ENCODE data around the gene ACVR1. TPM values are rescaled to one million over a fixed set of nuclear protein-coding genes. Genes with fewer than 3 reads are reported as not detected.

The ACVR1 gene
- total RNA-seq, 1 donor from 2014 or later: 4.4 TPM

DNA sequence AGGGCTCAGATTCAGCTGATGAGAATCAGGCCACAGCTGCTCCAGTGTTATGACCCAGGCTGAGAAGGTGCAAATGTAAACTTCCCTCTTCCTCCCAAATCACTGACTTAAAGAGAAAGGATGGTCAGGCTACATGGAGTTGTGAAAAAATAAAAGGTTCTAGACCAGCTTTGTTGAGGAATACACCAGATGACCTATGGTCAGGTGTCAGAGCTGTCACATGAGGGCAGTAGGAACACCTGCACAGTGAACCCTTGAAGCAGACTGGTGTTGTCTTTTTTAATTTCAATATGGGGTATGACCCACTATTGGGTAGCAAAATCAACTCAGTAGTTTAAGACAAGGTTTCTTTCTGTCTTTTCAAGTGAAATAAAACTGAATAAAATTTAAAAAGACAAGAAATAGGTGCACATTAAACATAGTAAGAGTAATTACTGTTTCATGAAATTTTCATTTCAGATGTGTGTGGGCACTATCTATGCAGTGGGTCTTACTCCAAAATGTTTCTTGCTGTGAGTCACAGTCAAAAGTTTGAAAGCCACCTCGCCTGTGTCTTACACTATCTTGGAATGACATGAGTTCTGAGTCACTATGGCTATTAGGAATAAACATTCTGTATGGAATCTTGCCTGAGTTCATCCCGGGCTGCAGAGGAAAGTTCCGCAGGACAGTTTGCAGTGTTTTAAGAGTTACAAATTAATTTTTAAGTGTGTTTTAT is 83.6 kb downstream of the ACVR1 start:
- ChIA-PET CTCF (interaction anchor here (0.6 kb wide), 1 partner anchor 87 kb away, joined by 3 read pairs; no protein-coding TSS in a partner anchor), POLR2A (no interaction called here)
- Mint-ChIP-seq H3K27ac (no peak overlapping the region), H3K4me1 (no peaks in the 10 kb centered on the region), H3K4me3 (no peak overlapping the region), H3K36me3 (ENCODE audit: low read depth) (peaks cover 2% of the 10 kb centered on the region), H3K27me3 (no peaks in the 10 kb centered on the region), H3K9me3 (no peaks in the 10 kb centered on the region)
- intact Hi-C loops (cut with micrococcal nuclease): no loop called here
- ATAC-seq (ENCODE audit: low read depth): no peak
- DNase-seq: no peak
- no peak for TF ChIP-seq CTCF (IDR thresholded peaks at IDR 0.05)

GRCh38 chr2:157790780-157791179 is 85.3 kb downstream of the ACVR1 start:
- Mint-ChIP-seq H3K27ac (no peak overlapping the region), H3K36me3 (ENCODE audit: low read depth) (peaks cover 2% of the 10 kb centered on the region), H3K27me3 (no peaks in the 10 kb centered on the region), H3K4me3 (no peak overlapping the region), H3K9me3 (no peaks in the 10 kb centered on the region), H3K4me1 (no peaks in the 10 kb centered on the region)
- intact Hi-C loops (cut with micrococcal nuclease): no loop called here
- ATAC-seq (ENCODE audit: low read depth) (no peak), DNase-seq (no peak)
- CTCF ChIA-PET: no interaction called here
- POLR2A ChIA-PET: no interaction called here
- no peak for TF ChIP-seq CTCF (IDR thresholded peaks at IDR 0.05)

DNA sequence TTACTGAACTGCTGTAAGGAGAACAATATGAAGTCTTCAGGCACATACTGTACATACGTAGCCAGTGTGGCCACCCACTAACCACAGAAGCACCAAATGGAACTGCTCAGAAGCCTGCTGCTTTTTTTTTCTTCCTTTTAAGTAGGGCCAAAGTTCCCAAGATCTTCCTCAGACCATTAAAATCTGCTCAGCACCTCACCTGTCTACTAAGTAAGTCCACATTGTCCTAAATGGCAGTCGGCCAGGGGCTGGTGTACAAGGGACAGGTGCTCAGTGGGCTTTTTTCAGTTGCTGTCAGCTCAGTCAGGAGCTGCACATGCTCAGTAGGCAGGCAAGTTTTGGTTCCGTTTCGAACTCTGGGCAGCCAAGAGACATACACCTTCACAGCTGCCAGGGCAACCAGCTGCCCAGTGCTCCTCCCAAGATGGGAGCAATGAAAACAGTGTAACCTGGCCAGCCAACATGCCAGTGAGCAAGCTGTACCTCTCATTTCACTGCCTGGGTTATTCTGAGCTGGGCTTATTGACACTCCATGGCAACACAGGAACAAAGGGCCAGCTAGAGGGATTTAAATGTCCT is 86.1 kb downstream of the ACVR1 start:
- H3K36me3 Mint-ChIP-seq (ENCODE audit: low read depth): peaks cover 2% of the 10 kb centered on the region
- H3K27me3 Mint-ChIP-seq: no peaks in the 10 kb centered on the region
- ChIA-PET POLR2A (no interaction called here), CTCF (no interaction called here)
- ATAC-seq (ENCODE audit: low read depth) (no peak), DNase-seq (no peak)
- intact Hi-C loops (cut with micrococcal nuclease): no loop called here
- no peaks in the 10 kb centered on the region for H3K4me1 Mint-ChIP-seq
- no peak overlapping the region for H3K27ac Mint-ChIP-seq
- H3K4me3 Mint-ChIP-seq: no peak overlapping the region
- no peaks in the 10 kb centered on the region for H3K9me3 Mint-ChIP-seq
- no peak for TF ChIP-seq CTCF (IDR thresholded peaks at IDR 0.05)

DNA sequence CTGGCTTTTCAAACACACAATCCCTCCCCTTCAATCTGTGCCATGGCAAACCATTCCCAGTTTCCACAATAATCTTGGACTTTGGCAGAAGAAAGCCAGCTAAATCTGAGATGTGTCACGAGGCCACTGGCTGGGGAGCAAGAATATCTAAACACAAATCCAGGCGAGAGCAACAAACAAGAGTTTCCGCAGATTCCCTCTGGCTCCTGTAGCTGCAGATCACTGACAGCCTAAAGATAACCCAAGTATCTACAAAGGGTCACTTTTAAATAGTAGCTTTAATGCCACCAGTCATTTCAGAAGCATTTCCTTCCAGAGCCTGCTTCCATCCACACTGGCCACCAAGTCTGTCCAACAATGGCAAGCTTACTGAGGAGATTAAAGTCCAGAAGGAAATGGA is 86.9 kb downstream of the ACVR1 start:
- Mint-ChIP-seq H3K4me3 (no peak overlapping the region), H3K27ac (no peak overlapping the region), H3K9me3 (no peaks in the 10 kb centered on the region), H3K27me3 (no peaks in the 10 kb centered on the region), H3K4me1 (no peaks in the 10 kb centered on the region), H3K36me3 (ENCODE audit: low read depth) (peaks cover 2% of the 10 kb centered on the region)
- ChIA-PET POLR2A (no interaction called here), CTCF (interaction anchor here (0.7 kb wide), 1 partner anchor 235 kb away, joined by 3 read pairs; no protein-coding TSS in a partner anchor)
- DNase-seq (no peak), ATAC-seq (ENCODE audit: low read depth) (no peak)
- no peak for TF ChIP-seq CTCF (IDR thresholded peaks at IDR 0.05)
- intact Hi-C loops (cut with micrococcal nuclease): no loop called here

DNA sequence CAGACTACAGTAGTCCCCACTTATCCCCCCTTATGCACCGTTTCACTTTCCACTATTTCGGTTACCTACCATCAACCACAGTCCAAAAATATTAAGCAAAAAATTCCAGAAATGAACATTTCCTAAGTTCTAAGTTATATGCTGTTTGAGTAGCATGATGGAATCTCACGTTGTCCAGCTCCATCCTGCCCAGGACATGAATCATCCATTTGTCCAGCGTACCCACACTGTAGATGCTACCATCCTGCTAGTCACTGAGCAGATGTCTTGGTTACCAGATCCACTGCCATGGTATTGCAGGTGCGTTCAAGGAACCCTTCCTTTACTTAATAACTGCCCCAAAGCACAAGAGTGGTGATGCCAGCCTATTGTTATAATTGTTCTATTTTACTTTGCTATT is 87.9 kb downstream of the ACVR1 start:
- ATAC-seq (ENCODE audit: low read depth): no peak
- H3K27ac Mint-ChIP-seq: no peak overlapping the region
- no peaks in the 10 kb centered on the region for H3K4me1 Mint-ChIP-seq
- ChIA-PET CTCF (no interaction called here), POLR2A (no interaction called here)
- intact Hi-C loops (cut with micrococcal nuclease): no loop called here
- no peak for TF ChIP-seq CTCF (IDR thresholded peaks at IDR 0.05)
- DNase-seq: no peak
- no peaks in the 10 kb centered on the region for H3K27me3 Mint-ChIP-seq
- peaks cover 2% of the 10 kb centered on the region for H3K36me3 Mint-ChIP-seq (ENCODE audit: low read depth)
- no peaks in the 10 kb centered on the region for H3K9me3 Mint-ChIP-seq
- no peak overlapping the region for H3K4me3 Mint-ChIP-seq

Measured in activated B cell treated with CpG ODN at 0.5 μM for 24 hours (primary cell).